Measurements from ENCODE around the gene ST8SIA5. TPM values are rescaled to one million over a fixed set of nuclear protein-coding genes. Genes with fewer than 3 reads are reported as not detected.

The ST8SIA5 gene
- total and polyA plus RNA-seq, 7 donors = under 0.01 to 0.81 (median 0.22) TPM; not detected in 3

DNA sequence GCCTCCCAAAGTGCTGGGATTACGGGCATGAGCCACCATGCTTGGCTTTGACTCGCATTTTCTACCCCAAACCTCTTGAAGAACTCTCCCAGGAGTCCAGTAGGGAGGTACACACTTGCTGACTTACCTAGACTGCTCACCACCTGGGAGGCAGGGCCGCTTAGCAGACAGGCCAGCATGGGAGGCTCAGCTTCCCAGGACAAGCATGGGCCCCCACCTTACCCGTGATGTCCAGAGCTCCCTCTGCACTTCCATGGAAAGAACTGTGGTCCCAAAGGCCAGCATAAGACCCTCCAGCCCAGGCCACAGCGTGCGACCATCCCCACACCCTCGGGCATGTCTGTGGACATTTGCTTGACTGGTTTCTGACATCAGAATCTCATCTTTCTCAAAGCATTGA is 36.8 kb downstream of the ST8SIA5 start:
- Histone ChIP-seq H3K36me3 (no peaks in the 10 kb centered on the region), H3K9me3 (no peaks in the 10 kb centered on the region), H3K4me1 (peaks cover 0 to 13% (median 6%) of the 10 kb centered on the region in 4 donors), H3K27ac (no peak overlapping the region), H3K4me3 (no peak overlapping the region), H3K27me3 (no peaks in the 10 kb centered on the region)
- intact Hi-C loops (cut with DNase I) = no loop called here
- TF ChIP-seq POLR2AphosphoS5 (IDR thresholded peaks at IDR 0.05) (no peak), POLR2A (IDR thresholded peaks at IDR 0.05) (no peak), EP300 (IDR thresholded peaks at IDR 0.05) (no peak), CTCF (IDR thresholded peaks at IDR 0.05) (no peak)
- 66 to 71% methylated on average over 7 of the region's 7 CpGs for WGBS, 2 donors
- DNase-seq = no peak

- no peak for DNase-seq
- Histone ChIP-seq H3K4me1 (peaks cover 0 to 13% (median 6%) of the 10 kb centered on the region in 4 donors), H3K9me3 (no peaks in the 10 kb centered on the region), H3K27ac (no peak overlapping the region), H3K36me3 (no peaks in the 10 kb centered on the region), H3K27me3 (no peaks in the 10 kb centered on the region), H3K4me3 (no peak overlapping the region)
- TF ChIP-seq POLR2A (IDR thresholded peaks at IDR 0.05) = no peak
- no peak for TF ChIP-seq POLR2AphosphoS5 (IDR thresholded peaks at IDR 0.05)
- no peak for TF ChIP-seq EP300 (IDR thresholded peaks at IDR 0.05)
- no peak for TF ChIP-seq CTCF (IDR thresholded peaks at IDR 0.05)
- intact Hi-C loops (cut with DNase I) = no loop called here
- 70 to 73% methylated on average over 5 of the region's 5 CpGs for WGBS, 2 donors
Observed at GRCh38 chr18:46719388-46719787, 37.5 kb downstream of the ST8SIA5 start.

DNA sequence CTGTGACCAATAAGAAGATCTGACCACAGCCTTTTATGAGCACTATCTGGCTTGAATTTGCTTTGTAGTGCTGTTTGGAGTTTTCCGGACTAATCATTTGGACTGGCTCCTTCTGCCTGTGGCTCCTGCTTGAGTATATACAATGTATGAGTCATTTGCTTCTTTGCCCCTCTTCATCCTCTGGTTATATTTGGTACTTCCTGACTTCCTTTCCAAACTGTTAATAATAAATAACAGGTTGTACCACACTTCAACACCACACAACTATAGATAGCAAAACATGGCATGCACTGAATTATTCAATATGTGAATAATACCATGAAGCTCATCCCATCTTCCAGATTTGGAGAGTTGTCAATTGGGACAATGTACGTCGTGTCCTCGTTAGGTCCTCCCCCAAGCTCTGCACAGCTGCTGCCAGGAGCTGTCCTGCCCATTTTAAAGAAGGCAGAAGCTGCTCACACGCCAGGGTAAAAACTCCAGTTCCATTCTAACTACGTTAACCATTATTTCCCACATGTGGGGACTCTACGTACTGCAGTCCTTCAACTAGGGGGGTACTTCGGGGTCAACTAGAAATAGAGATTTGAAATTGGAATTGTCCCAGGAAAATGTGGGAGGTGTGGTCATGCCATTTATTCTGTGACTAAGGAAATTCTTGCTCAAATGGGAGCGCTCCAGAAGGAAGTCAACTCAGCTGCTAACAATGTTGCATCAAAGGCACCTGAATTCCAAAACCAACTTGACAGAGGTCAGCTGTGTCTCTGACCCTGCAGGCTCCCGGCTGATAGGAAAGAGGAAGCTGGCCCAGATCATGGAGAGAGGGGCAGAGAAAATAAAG is 38.1 kb downstream of the ST8SIA5 start:
- H3K27me3 ChIP-seq = no peaks in the 10 kb centered on the region
- 45% methylated on average over 10 of the region's 10 CpGs for WGBS, 2 donors
- no peak overlapping the region for H3K4me3 ChIP-seq
- no peaks in the 10 kb centered on the region for H3K9me3 ChIP-seq
- intact Hi-C loops (cut with DNase I) = no loop called here
- DNase-seq = no peak
- TF ChIP-seq EP300 (IDR thresholded peaks at IDR 0.05) = no peak
- TF ChIP-seq CTCF (IDR thresholded peaks at IDR 0.05) = no peak
- no peak for TF ChIP-seq POLR2AphosphoS5 (IDR thresholded peaks at IDR 0.05)
- no peak for TF ChIP-seq POLR2A (IDR thresholded peaks at IDR 0.05)
- no peak overlapping the region for H3K27ac ChIP-seq
- H3K36me3 ChIP-seq = no peaks in the 10 kb centered on the region
- peaks cover 0 to 13% (median 6%) of the 10 kb centered on the region in 4 donors for H3K4me1 ChIP-seq

DNA sequence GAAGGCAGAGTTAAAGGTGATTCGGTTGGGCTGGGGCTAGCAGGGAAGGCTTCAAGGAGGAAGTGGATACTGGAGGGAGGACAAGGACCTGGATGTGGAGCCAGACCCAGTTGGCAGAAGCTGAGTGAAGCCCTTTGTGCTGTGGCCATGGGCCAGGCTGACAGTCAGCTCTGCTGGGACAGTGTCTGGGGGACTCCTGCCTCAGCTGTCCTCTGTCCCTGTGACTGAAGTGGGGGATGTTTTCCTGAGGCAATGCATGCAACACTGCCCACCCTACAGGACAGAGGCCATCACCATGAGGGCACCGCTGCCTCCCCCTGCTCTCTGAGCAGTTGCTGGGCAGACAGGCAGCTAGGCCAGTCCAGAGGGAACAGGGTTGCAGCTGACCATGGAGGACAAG is 40.0 kb downstream of the ST8SIA5 start:
- 87 to 94% methylated on average over 2 of the region's 2 CpGs for WGBS, 2 donors
- DNase-seq = peak; percentile 36

More for the DNA sequence above, 40.0 kb downstream of the ST8SIA5 start:
- H3K36me3 ChIP-seq = no peaks in the 10 kb centered on the region
- H3K27me3 ChIP-seq = no peaks in the 10 kb centered on the region
- H3K9me3 ChIP-seq = no peaks in the 10 kb centered on the region
- TF ChIP-seq POLR2A (IDR thresholded peaks at IDR 0.05) (no peak), POLR2AphosphoS5 (IDR thresholded peaks at IDR 0.05) (no peak), CTCF (IDR thresholded peaks at IDR 0.05) (no peak), EP300 (IDR thresholded peaks at IDR 0.05) (no peak)
- intact Hi-C loops (cut with DNase I) = no loop called here
- peaks cover 0 to 13% (median 6%) of the 10 kb centered on the region in 4 donors for H3K4me1 ChIP-seq
- no peak overlapping the region for H3K4me3 ChIP-seq
- no peak overlapping the region for H3K27ac ChIP-seq

Measured in sigmoid colon (tissue), 7 donors.